Stimulated activated CD4-positive, alpha-beta T cell treated with anti-CD3 and anti-CD28 coated beads, Interleukin-4, amount 100 ng/mL, for 48 hours (primary cell): ENCODE results near the gene TMC8.

Experiments used
- DNase-seq, 2 donors: peaks; one replicate each; pipeline ENCODE4 v3.0.0-alpha.2; 2020; ENCODE audit warnings: low read depth in 2 of 2

The TMC8 gene

GRCh38 chr17:78124081-78124835 is 6.3 kb upstream of the TMC8 start:
- DNase-seq = no peak

DNA sequence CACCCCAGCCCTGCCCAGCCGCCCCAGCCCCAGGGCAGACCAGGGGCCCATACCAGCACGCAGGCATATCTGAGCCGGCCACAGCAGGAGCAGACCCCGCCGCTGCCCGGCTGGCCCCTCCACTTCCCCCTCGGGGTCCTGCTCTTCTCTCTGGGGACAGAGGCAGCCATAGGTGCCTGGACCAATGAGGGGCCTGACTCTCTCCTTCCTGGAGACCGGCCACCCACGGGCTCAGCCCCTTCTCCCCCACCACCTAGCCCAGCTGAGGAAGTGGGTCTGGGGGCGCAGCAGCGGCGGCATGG is 5.8 kb upstream of the TMC8 start:
- DNase-seq = no peak

DNA sequence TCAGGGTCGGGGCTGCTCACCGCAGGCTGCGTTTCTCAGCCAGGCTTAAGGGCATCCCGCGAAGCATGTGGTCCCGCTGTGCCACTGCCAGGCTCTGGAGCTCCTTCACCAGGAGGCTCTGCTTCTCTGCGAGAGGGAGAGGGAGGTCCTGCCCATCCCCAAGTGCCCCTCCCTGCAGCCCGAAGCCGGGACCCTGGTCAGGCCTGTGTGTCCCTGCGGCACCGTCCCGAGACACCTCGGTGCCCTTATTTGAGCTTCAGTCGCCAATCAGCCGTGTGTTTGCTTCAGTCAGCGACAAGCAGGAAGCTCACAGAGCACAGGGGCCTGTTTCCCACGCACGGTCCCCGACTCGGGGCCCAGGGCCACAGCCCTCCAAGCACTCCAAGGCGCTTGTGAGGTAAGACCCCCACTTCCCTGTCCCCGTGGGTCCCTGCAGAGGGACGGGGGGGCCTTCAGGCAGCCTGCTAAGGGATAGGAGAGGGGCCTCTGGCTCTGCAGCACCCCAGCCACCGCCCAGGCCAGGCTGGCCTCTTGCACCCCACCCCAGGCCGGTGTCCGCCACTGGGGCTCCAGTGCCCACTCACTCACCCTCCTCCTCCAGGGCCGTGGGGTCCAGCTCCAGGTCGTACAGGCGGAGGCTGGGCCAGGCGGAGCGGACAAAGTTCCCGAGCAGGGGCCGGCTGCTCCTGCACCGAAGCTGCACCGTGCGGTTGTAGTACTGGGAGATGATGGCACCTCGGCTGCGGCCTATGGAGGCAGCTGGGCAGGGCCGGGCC is 5.2 kb upstream of the TMC8 start:
- DNase-seq = no peak

DNA sequence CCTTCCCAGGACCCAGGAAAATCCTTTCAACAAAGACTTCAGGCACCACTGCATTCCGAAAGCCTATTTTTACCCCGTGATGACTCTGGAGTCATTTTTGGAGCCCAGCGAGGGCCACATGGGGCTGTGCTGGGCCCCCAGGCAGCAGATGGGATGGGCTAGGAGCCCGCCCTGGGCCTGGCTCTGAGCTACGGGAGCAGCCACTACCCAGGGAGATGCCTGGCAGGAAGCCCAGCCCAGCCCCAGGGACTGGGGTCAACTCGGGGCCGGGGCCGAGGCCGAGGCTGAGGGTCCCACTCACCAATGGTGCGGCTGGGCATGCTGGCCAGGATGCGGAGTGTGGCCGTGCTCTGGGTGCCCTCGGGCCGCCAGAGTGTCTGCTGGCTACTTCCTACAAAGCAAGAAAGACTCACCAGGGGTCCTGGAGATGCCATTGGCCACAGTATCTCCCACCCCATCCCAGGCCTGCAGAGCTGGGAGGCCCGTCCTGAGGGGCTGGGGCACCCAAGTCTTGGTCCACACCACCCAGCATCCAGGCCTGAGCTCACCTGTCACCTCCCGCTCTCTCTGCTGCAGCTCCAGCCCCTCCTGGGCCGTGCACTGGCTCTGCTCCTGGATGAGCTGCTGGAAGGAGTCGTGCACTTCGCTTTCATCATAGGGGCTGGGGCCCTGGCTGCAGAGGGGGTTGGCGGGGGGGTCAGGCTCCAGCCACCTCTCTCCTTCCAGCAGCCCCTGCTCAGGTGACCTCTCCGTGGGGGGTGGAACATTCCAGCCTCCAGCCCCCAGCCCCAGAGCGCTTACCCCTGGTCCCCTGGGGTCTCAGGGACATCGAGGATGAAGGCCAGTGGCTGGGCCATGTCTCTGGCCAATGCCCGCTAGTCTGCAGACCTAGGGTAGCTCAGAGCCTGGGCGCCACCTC is 4.3 kb upstream of the TMC8 start:
- DNase-seq = no peak

DNA sequence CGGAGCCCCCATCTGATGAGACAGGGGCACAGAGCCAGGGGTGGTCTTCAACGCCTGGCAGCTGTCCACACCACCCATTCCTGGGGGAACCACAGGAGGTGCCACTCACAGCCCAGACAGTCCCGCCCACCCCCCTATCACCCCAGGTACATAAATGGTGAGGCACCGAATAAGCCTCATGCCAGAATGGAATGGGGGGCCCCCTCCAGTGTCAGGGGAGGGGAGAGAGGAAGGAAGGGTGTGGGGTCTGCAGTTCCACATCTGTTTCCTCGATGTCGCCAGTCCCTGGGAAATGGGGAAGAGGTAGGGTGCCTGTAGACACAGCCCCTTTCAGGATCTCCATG is 3.7 kb upstream of the TMC8 start:
- DNase-seq = no peak

GRCh38 chr17:78127239-78127887 is 3.2 kb upstream of the TMC8 start:
- DNase-seq = peak in 1 of 2 donors; percentile 56

DNA sequence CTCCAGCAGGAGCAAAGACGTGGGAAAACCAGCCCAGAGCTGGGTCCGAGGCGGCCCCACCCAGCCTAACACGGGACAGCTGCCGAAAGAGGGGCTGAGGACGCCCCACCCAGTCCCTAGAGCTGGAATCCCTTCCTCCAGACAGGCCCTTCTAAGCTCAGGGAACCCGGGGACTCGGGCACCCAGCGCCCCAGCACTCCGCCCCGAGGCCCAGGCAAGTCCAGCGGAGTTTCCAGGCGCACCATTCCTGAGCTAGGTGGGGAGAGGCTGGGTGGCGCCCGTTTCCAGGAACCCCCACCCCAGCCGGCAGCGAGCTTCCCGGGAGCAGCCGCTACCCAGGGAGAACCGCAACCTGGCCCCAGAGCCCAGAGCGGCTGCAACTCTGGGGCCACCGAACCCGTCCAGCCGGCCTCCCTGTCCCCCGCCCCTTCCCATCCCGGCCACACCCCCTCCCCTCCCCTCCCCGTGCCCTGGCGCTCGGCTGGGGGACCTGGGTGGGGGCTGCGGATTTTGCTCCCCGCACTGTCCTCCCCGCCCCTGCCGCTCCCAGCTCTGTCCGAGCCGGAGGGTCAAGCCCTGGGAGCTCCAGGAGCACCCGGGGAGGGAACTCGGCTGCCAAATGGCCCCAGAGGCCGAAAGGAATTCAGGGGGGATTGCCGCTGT is 2.6 kb upstream of the TMC8 start:
- no peak for DNase-seq

DNA sequence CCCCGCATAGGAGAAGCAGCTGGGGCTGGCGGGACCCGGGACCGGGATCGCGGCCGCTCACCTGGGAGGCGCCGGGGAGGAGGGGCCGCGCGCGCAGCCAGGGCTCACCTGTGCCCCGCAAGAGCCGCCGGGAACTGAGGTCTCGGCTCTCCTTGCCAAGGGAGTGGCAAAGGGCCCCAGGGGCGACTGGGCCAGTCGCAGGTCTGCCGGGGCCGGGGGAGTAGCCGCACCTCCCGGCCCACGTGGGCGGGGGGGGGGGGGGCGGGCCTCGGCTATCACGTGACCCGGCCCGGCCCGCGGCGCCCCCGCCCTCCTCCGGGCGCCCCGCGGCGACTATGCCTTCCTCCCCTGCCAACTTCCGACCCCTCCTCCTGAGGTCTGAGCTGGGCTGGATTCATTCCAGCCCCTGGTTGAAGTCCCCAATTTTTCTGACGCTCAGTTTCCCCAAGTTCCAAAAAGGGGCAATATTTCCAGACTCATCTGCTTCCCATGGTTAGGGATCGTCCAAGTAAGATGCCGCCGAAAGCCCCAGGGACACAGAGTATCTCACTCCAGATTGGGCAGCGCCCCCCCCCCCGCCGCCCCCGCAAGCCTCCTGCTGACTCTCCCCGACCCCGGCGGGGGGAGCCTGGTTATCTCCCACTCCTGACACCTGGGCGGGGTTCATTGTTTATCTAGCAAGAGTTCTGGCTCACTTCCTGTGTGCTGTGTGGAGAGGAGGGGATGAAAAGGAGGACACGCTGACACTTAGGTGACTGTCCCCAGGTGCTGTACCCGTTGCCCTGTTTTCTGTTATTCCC is 1.8 kb upstream of the TMC8 start, which contains the start of gene TMC6:
TMC6 (minus strand) TSS at position 205 of the 800 bp plus-strand sequence. CDS start 1,923 bp downstream, outside the sequence.
- DNase-seq = no peak

GRCh38 chr17:78129351-78130089 is 1.1 kb upstream of the TMC8 start:
- no peak for DNase-seq

- no peak for DNase-seq
Measured at GRCh38 chr17:78130090-78130436, 508 bp upstream of the TMC8 start.

GRCh38 chr17:78131172-78132083 is 857 bp downstream of the TMC8 start:
- DNase-seq = no peak

GRCh38 chr17:78132084-78132676 is 1.6 kb downstream of the TMC8 start:
- peak in 1 of 2 donors; percentile 56 for DNase-seq

GRCh38 chr17:78132767-78133178 is 2.2 kb downstream of the TMC8 start:
- DNase-seq = no peak

GRCh38 chr17:78133179-78133951 is 2.8 kb downstream of the TMC8 start:
- no peak for DNase-seq

DNA sequence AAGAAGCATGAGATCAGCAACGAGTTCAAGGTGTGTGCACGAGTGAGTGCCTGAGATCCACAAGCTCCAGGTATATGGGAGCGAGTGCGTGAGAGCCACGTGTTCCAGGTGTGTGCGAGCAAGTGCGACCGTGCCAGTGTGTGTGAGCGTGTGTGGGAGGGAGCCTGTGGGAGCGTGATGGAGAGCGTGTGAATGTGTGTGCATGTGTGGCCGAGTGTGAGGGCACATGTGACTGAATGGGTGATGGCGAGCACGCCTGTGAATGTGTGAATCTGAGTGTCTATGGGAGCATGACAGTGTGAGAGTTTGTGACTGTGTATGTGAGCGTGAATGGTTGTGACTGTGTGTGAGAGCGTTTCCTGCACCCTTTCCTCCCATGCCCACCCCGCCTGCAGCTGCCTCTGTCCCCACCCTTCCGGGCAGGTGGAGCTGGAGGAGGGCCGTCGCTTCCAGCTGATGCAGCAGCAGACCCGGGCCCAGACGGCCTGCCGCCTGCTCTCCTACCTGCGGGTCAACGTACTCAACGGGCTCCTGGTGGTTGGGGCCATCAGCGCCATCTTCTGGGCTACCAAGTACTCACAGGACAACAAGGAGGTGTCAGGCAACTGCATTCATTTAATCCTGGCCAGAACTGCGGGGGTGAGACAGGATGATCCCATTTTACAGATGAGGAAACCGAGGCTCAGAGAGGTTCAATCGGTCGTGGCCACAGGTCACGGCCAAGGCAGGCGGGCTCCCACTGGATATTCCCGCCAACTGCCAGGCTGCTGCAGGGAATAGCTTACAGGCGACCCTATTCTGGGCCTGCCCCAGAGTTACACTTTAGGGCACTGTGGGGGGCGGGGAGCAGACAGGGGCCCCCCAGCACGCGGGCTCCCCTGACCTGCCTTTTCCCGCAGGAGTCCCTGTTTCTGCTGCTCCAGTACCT is 3.7 kb downstream of the TMC8 start:
- DNase-seq = peak in 1 of 2 donors; percentile 66

DNA sequence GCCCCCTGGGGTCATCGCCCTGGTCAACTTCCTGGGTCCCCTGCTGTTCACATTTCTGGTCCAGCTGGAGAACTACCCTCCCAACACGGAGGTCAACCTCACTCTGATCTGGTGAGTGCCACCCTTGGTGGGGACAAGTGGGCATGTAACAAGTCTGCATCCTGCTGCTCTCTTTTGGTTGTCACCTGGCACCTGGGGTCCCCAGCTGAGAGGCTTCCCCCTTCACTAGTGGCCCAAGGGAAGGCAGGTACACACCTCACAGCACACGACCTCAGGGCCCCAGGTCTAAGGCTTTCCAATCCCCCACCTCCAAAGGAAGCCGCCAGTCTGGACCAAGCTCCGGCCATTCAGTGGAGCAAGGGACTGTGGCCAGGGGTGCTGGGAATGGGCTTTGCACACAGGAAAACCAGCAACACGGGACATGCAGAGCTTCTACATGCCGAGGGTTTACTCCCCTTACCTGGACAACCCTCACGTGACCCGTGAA is 4.4 kb downstream of the TMC8 start:
- DNase-seq = no peak
